IMR-90 (cell line): ENCODE measurements around the gene FANCD2OS. TPM values are rescaled to one million over a fixed set of nuclear protein-coding genes. Genes with fewer than 3 reads are reported as not detected.

Experiments used
- ATAC-seq: fragments of 200-7000 bp; cut with Tn5 transposase; 2 replicates; pipeline ENCODE4 v1.9.1; 2020; ENCODE audit warnings: low read depth, mild to moderate bottlenecking, moderate library complexity
- BruUV-seq: library from RNA; stranded (reverse); fragments of 400-500 nt; replicated peaks from 2 replicates; lab custom pipeline; 2021; lab: Mats Ljungman, UMichigan
- CTCF ChIA-PET: fragments of 300-600 bp; formaldehyde crosslinking; extraction: SDS; loops from one replicate; lab custom pipeline; 2021; ENCODE audit warnings: antibody characterized with exemption; lab: Yijun Ruan, JAX
- POLR2A ChIA-PET: fragments of 300-600 bp; sonication (Branson Sonifier 250); formaldehyde crosslinking; loops from one replicate; lab custom pipeline; 2022; ENCODE audit warnings: antibody characterized with exemption; ENCODE audit not compliant: unreplicated experiment; lab: Charles Lee
- DNase-seq: peaks from one replicate; pipeline ENCODE4 v3.0.0; 2013
- H2AFZ ChIP-seq: replicated peaks from 2 replicates; pipeline ENCODE3; 2013; ENCODE audit warnings: low read length, mild to moderate bottlenecking; ENCODE audit not compliant: poor library complexity
- H2AK5ac ChIP-seq: 2 replicates; pipeline ENCODE4 v1.6.1; 2013; ENCODE audit warnings: low read depth, low read length, inconsistent platforms
- H2AK9ac ChIP-seq: replicated peaks from 2 replicates; pipeline ENCODE3; 2013; ENCODE audit warnings: mild to moderate bottlenecking, low read depth, low read length, moderate library complexity; ENCODE audit not compliant: poor library complexity
- H2BK120ac ChIP-seq: 2 replicates; pipeline ENCODE4 v1.6.1; 2013; ENCODE audit warnings: low read depth, low read length, inconsistent platforms
- H2BK15ac ChIP-seq: 3 replicates; pipeline ENCODE4 v1.6.1; 2013; ENCODE audit warnings: low read depth, low read length, inconsistent platforms
- H2BK20ac ChIP-seq: 2 replicates; pipeline ENCODE4 v1.6.1; 2013; ENCODE audit warnings: low read depth, mild to moderate bottlenecking, inconsistent platforms, low read length, moderate library complexity
- H2BK5ac ChIP-seq: 2 replicates; pipeline ENCODE4 v1.6.1; 2013; ENCODE audit warnings: mild to moderate bottlenecking, low read depth, low read length, inconsistent platforms; ENCODE audit not compliant: poor library complexity, severe bottlenecking
- H3K14ac ChIP-seq: replicated peaks from 2 replicates; pipeline ENCODE4 v1.6.1; 2013; ENCODE audit warnings: low read depth, low read length, inconsistent platforms
- H3K18ac ChIP-seq: 2 replicates; pipeline ENCODE4 v1.6.1; 2013; ENCODE audit warnings: low read depth, low read length, control low read depth
- H3K23ac ChIP-seq: 2 replicates; pipeline ENCODE4 v1.6.1; 2013; ENCODE audit warnings: low read depth, low read length, inconsistent platforms
- H3K27ac ChIP-seq: 2 replicates; pipeline ENCODE4 v1.5.1; 2013; ENCODE audit warnings: mild to moderate bottlenecking, control low read depth, low read length; ENCODE audit not compliant: insufficient read depth
- H3K27me3 ChIP-seq: 2 replicates; pipeline ENCODE4 v1.6.1; 2013; ENCODE audit warnings: low read length; ENCODE audit not compliant: control insufficient read depth, insufficient read depth
- H3K36me3 ChIP-seq: 2 replicates; pipeline ENCODE4 v1.6.1; 2013; ENCODE audit warnings: low read length, mixed read lengths; ENCODE audit not compliant: control insufficient read depth, insufficient read depth
- H3K4ac ChIP-seq: 2 replicates; pipeline ENCODE4 v1.6.1; 2013; ENCODE audit warnings: low read depth, low read length, inconsistent platforms
- H3K4me1 ChIP-seq: 2 replicates; pipeline ENCODE4 v1.6.1; 2013; ENCODE audit warnings: low read length, mixed read lengths; ENCODE audit not compliant: control insufficient read depth, insufficient read depth
- H3K4me2 ChIP-seq: 2 replicates; pipeline ENCODE4 v1.6.1; 2013; ENCODE audit warnings: low read depth, mild to moderate bottlenecking, control low read depth, low read length, moderate library complexity
- H3K4me3 ChIP-seq: 2 replicates; pipeline ENCODE4 v1.5.1; 2013; ENCODE audit warnings: low read depth, mild to moderate bottlenecking, control low read depth, low read length, moderate library complexity; ENCODE audit not compliant: insufficient read depth
- H3K56ac ChIP-seq: 2 replicates; pipeline ENCODE4 v1.6.1; 2013; ENCODE audit warnings: low read length, inconsistent platforms; ENCODE audit not compliant: insufficient read depth; ENCODE audit errors: extremely low read depth
- H3K79me1 ChIP-seq, 2 experiments: 2 replicates each; pipeline ENCODE4 v1.6.1; 2013; ENCODE audit warnings: low read length in 2 of 2, inconsistent platforms in 1 of 2, low read depth in 1 of 2
- H3K9ac ChIP-seq: 2 replicates; pipeline ENCODE4 v1.6.1; 2013; ENCODE audit warnings: low read depth, low read length, control low read depth
- H3K9me1 ChIP-seq: 2 replicates; pipeline ENCODE4 v1.6.1; 2013; ENCODE audit warnings: low read length, inconsistent platforms; ENCODE audit not compliant: insufficient read depth
- H3K9me3 ChIP-seq: 2 replicates; pipeline ENCODE4 v1.6.1; 2013; ENCODE audit warnings: low read length; ENCODE audit not compliant: control insufficient read depth, insufficient read depth
- H4K20me1 ChIP-seq: 2 replicates; pipeline ENCODE4 v1.6.1; 2013; ENCODE audit warnings: low read length, inconsistent platforms; ENCODE audit not compliant: insufficient read depth
- H4K5ac ChIP-seq: 2 replicates; pipeline ENCODE4 v1.6.1; 2013; ENCODE audit warnings: mild to moderate bottlenecking, low read depth, low read length, control low read depth
- H4K8ac ChIP-seq, 2 experiments: 2 replicates each; pipeline ENCODE4 v1.6.1; 2013; ENCODE audit warnings: low read depth in 2 of 2, low read length in 2 of 2, control low read depth in 1 of 2, inconsistent platforms in 1 of 2
- H4K91ac ChIP-seq: 2 replicates; pipeline ENCODE4 v1.6.1; 2013; ENCODE audit warnings: low read depth, low read length, inconsistent platforms; ENCODE audit not compliant: insufficient read depth
- CEBPB ChIP-seq: IDR thresholded peaks from 2 replicates; pipeline ENCODE4 v1.6.1; 2012; ENCODE audit warnings: low read depth, low read length, improper control_type of control experiment
- CHD1 ChIP-seq: IDR thresholded peaks from 2 replicates; pipeline ENCODE4 v1.6.1; 2012; ENCODE audit warnings: low read depth, low read length, improper control_type of control experiment
- ELK1 ChIP-seq: fragments of 150-350 bp; IDR thresholded peaks from 2 replicates; pipeline ENCODE4 v1.6.1; 2016; ENCODE audit warnings: low read depth, mild to moderate bottlenecking, low read length, moderate library complexity, borderline replicate concordance
- FOS ChIP-seq: fragments of 150-350 bp; IDR thresholded peaks from 2 replicates; pipeline ENCODE4 v1.6.1; 2016; ENCODE audit warnings: low read depth, low read length
- MXI1 ChIP-seq: IDR thresholded peaks from 2 replicates; pipeline ENCODE4 v1.6.1; 2012; ENCODE audit warnings: low read depth, mild to moderate bottlenecking, low read length, moderate library complexity, borderline replicate concordance
- NFE2L2 ChIP-seq: fragments of 150-350 bp; IDR thresholded peaks from 2 replicates; pipeline ENCODE4 v1.6.1; 2016; ENCODE audit warnings: low read depth, mild to moderate bottlenecking, low read length
- POLR2A ChIP-seq: IDR thresholded peaks from 2 replicates; pipeline ENCODE4 v1.6.1; 2012; ENCODE audit warnings: mild to moderate bottlenecking, low read depth, low read length
- SMC3 ChIP-seq: fragments of 150-350 bp; IDR thresholded peaks from 2 replicates; pipeline ENCODE4 v1.6.1; 2016; ENCODE audit warnings: low read depth, mild to moderate bottlenecking, antibody characterized with exemption, low read length, moderate library complexity
- WGBS, 2 experiments: methylation state at CpG; one replicate each; pipeline versions ENCODE4 v1.1.5 to v1.1.7; 2013; ENCODE audit warnings: missing lambda C conversion rate in 2 of 2; ENCODE audit not compliant: insufficient read length in 1 of 2; ENCODE audit errors: extremely low coverage in 2 of 2; 5-methylcytosine and 5-hydroxymethylcytosine counted together
- dilution Hi-C: fragments of 300-500 bp; cut with HindIII; formaldehyde crosslinking; loops from one replicate; pipeline ENCODE4 v1.14.3; 2018; ENCODE audit warnings: low sequenced_read_pairs; ENCODE audit not compliant: unreplicated experiment
- in situ Hi-C: fragments of 300-500 bp; cut with MboI; formaldehyde crosslinking; loops from 3 replicates; pipeline ENCODE4 v1.14.3; 2019; ENCODE audit warnings: low sequenced_read_pairs, inconsistent platforms, mixed read lengths
- intact Hi-C: fragments of 100-400 bp; cut with micrococcal nuclease; formaldehyde crosslinking; loops from 2 replicates; pipeline ENCODE4 v1.10.0; 2022
- polyA plus RNA-seq, 3 experiments: library from polyadenylated mRNA; depleted of rRNA; stranded (reverse); fragments of >200 nt; gene quantifications; 2 replicates each; pipeline ENCODE4 v1.2.3, GENCODE V29; 2012; ENCODE audit warnings: low replicate concordance in 1 of 3
- total RNA-seq: library from RNA; depleted of rRNA; stranded (reverse); fragments of >200 nt; gene quantifications from 2 replicates; pipeline ENCODE4 v1.2.3, GENCODE V29; 2012
- TF ChIP-seq, protein P1 (sequence below): conservative IDR thresholded peaks from 2 replicates; pipeline ENCODE4 v1.5.1; 2012; ENCODE audit warnings: mild to moderate bottlenecking, low read depth, low read length, improper control_type of control experiment

Gene FANCD2OS
- total and polyA plus RNA-seq, 2 of the 4 experiments (the other 2 are of a cell fraction): not detected

DNA sequence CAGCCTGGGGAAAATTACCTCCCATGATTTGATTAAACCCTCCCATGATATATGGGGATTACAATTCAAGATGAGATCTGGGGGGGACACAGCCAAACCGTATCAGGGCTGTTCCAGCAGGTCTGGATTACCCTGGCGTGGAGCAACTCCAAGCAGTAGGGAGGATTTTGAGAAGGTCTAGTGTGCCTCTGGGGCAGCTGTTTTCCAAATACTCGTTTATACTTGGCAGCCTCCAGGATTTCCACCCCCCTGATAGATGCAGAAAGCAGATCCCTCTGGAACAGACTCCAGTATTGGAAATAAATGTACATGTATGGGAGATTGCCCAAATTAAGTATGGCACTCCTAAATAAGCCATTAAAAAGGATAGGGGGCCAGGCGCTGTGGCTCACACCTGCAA lies 49.0 kb upstream of the FANCD2OS start:
- intact Hi-C loops: no loop called here
- H4K5ac ChIP-seq: no peak overlapping the region
- no peak overlapping the region for H2AFZ ChIP-seq
- WGBS, 2 experiments: no CpG with 5 or more reads among the region's 4 CpGs
- DNase-seq (no peak), ATAC-seq (no peak)
- no peak overlapping the region for H3K9ac ChIP-seq
- no peak overlapping the region for H3K23ac ChIP-seq
- H3K4me1 ChIP-seq: no peaks in the 10 kb centered on the region
- H2BK15ac ChIP-seq: no peak overlapping the region
- H3K27ac ChIP-seq: no peak overlapping the region
- no peak overlapping the region for H2BK5ac ChIP-seq
- H4K20me1 ChIP-seq: no peaks in the 10 kb centered on the region
- H3K14ac ChIP-seq: no peak overlapping the region
- BruUV-seq: no TSS peak
- no peaks in the 10 kb centered on the region for H3K9me3 ChIP-seq
- no peak overlapping the region for H3K18ac ChIP-seq
- ChIA-PET POLR2A (no interaction called here), CTCF (no interaction called here)
- H2BK20ac ChIP-seq: no peak overlapping the region
- no peak overlapping the region for H3K4me3 ChIP-seq
- no peak overlapping the region for H2AK9ac ChIP-seq
- H4K91ac ChIP-seq: no peak overlapping the region
- H3K79me1 ChIP-seq: no peaks in the 10 kb centered on the region
- H3K56ac ChIP-seq: no peak overlapping the region
- H3K27me3 ChIP-seq: no peaks in the 10 kb centered on the region
- no peak overlapping the region for H2AK5ac ChIP-seq
- no peak overlapping the region for H3K4me2 ChIP-seq
- H2BK120ac ChIP-seq: no peak overlapping the region
- no peak overlapping the region for H4K8ac ChIP-seq
- no peak overlapping the region for H3K4ac ChIP-seq
- no peaks in the 10 kb centered on the region for H3K9me1 ChIP-seq
- in situ Hi-C loops: no loop called here
- no peak for TF ChIP-seq POLR2A
- no peak for TF ChIP-seq CEBPB
- TF ChIP-seq CHD1: no peak
- no peak for TF ChIP-seq NFE2L2
- TF ChIP-seq, protein P1, sequence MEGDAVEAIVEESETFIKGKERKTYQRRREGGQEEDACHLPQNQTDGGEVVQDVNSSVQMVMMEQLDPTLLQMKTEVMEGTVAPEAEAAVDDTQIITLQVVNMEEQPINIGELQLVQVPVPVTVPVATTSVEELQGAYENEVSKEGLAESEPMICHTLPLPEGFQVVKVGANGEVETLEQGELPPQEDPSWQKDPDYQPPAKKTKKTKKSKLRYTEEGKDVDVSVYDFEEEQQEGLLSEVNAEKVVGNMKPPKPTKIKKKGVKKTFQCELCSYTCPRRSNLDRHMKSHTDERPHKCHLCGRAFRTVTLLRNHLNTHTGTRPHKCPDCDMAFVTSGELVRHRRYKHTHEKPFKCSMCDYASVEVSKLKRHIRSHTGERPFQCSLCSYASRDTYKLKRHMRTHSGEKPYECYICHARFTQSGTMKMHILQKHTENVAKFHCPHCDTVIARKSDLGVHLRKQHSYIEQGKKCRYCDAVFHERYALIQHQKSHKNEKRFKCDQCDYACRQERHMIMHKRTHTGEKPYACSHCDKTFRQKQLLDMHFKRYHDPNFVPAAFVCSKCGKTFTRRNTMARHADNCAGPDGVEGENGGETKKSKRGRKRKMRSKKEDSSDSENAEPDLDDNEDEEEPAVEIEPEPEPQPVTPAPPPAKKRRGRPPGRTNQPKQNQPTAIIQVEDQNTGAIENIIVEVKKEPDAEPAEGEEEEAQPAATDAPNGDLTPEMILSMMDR: no peak
- TF ChIP-seq FOS: no peak
- no peak for TF ChIP-seq SMC3
- no peak for TF ChIP-seq MXI1
- no peak for TF ChIP-seq ELK1
- H3K36me3 ChIP-seq: peaks cover 10% of the 10 kb centered on the region
- dilution Hi-C loops: no loop called here
